Activated CD4-positive, alpha-beta T cell treated with anti-CD3 and anti-CD28 coated beads, Interleukin-2, amount 10 ng/mL, durations not matched to agents 7 days and 5 days (primary cell): ENCODE results near the gene MAPK10. TPM values are rescaled to one million over a fixed set of nuclear protein-coding genes. Genes with fewer than 3 reads are reported as not detected.
"Not testable (repeated sequence)": the region's sequence is repeated elsewhere in the genome, so short reads cannot be mapped to it uniquely, and the experiment has no call there.

ENCODE experiments used
- CTCF ChIA-PET: fragments of 350-600 bp; sonication (Branson Sonifier 250); formaldehyde crosslinking; loops from one replicate; lab custom pipeline; 2021; ENCODE audit warnings: antibody characterized with exemption; lab: Charles Lee
- POLR2A ChIA-PET: fragments of 350-600 bp; sonication (Branson Sonifier 250); formaldehyde crosslinking; loops from one replicate; lab custom pipeline; 2021; ENCODE audit warnings: antibody characterized with exemption; lab: Charles Lee
- DNase-seq: peaks from one replicate; pipeline ENCODE4 v3.0.0-alpha.2; 2020
- H3K27ac Mint-ChIP-seq: one replicate; pipeline ENCODE4 v1.8.0; 2021; ENCODE audit warnings: mild to moderate bottlenecking, moderate library complexity, mixed read lengths
- H3K27me3 Mint-ChIP-seq: one replicate; pipeline ENCODE4 v1.8.0; 2021; ENCODE audit warnings: mixed read lengths
- H3K36me3 Mint-ChIP-seq: one replicate; pipeline ENCODE4 v1.8.0; 2021; ENCODE audit warnings: low read depth, mixed read lengths
- H3K4me1 Mint-ChIP-seq: one replicate; pipeline ENCODE4 v1.8.0; 2021; ENCODE audit warnings: mixed read lengths
- H3K4me3 Mint-ChIP-seq: one replicate; pipeline ENCODE4 v1.8.0; 2021; ENCODE audit warnings: mild to moderate bottlenecking, moderate library complexity, mixed read lengths
- H3K9me3 Mint-ChIP-seq: one replicate; pipeline ENCODE4 v1.8.0; 2021; ENCODE audit warnings: mixed read lengths
- total RNA-seq, 2 experiments: library from RNA; stranded (reverse); gene quantifications; one replicate each; pipeline ENCODE4 v1.2.3, GENCODE V29; 2021

MAPK10 gene
- total RNA-seq, 2 experiments from 2014 or later: not detected

GRCh38 chr4:86330961-86331742, 28.7 kb downstream of the MAPK10 start:
- POLR2A ChIA-PET: no interaction called here

GRCh38 chr4:86330411-86330810, 29.4 kb downstream of the MAPK10 start:
- H3K27ac Mint-ChIP-seq, DNase-seq, H3K36me3 Mint-ChIP-seq, POLR2A ChIA-PET, H3K27me3 Mint-ChIP-seq, CTCF ChIA-PET, H3K4me1 Mint-ChIP-seq, H3K4me3 Mint-ChIP-seq, H3K9me3 Mint-ChIP-seq: not testable (repeated sequence)

More at GRCh38 chr4:86330961-86331742, 28.7 kb downstream of the MAPK10 start:
- Mint-ChIP-seq H3K4me3 (no peak overlapping the region), H3K9me3 (no peaks in the 10 kb centered on the region), H3K27ac (no peak overlapping the region), H3K36me3 (no peaks in the 10 kb centered on the region), H3K4me1 (no peaks in the 10 kb centered on the region), H3K27me3 (no peaks in the 10 kb centered on the region)
- CTCF ChIA-PET: no interaction called here
- DNase-seq: no peak

- no peak overlapping the region for H3K27ac Mint-ChIP-seq
- no peaks in the 10 kb centered on the region for H3K27me3 Mint-ChIP-seq
- ChIA-PET POLR2A (no interaction called here), CTCF (no interaction called here)
- H3K4me3 Mint-ChIP-seq: no peak overlapping the region
- H3K4me1 Mint-ChIP-seq: no peaks in the 10 kb centered on the region
- no peaks in the 10 kb centered on the region for H3K9me3 Mint-ChIP-seq
- no peak for DNase-seq
- no peaks in the 10 kb centered on the region for H3K36me3 Mint-ChIP-seq
Observed at GRCh38 chr4:86329431-86329830, 30.4 kb downstream of the MAPK10 start.

GRCh38 chr4:86326400-86326799, 33.5 kb downstream of the MAPK10 start:
- no peak for DNase-seq
- ChIA-PET POLR2A (no interaction called here), CTCF (interaction anchor here (1.2 kb wide), 1 partner anchor 11 kb away, joined by 5 read pairs; no protein-coding TSS in a partner anchor)
- Mint-ChIP-seq H3K36me3 (no peaks in the 10 kb centered on the region), H3K4me1 (no peaks in the 10 kb centered on the region), H3K27ac (no peak overlapping the region), H3K27me3 (no peaks in the 10 kb centered on the region), H3K4me3 (no peak overlapping the region), H3K9me3 (no peaks in the 10 kb centered on the region)

GRCh38 chr4:86319390-86319789, 40.5 kb downstream of the MAPK10 start:
- Mint-ChIP-seq H3K4me3 (no peak overlapping the region), H3K4me1 (no peaks in the 10 kb centered on the region), H3K27me3 (no peaks in the 10 kb centered on the region), H3K36me3 (no peaks in the 10 kb centered on the region), H3K27ac (no peak overlapping the region), H3K9me3 (no peaks in the 10 kb centered on the region)
- CTCF ChIA-PET: no interaction called here
- POLR2A ChIA-PET: no interaction called here
- no peak for DNase-seq

GRCh38 chr4:86315579-86315978, 44.3 kb downstream of the MAPK10 start:
- no peaks in the 10 kb centered on the region for H3K4me1 Mint-ChIP-seq
- POLR2A ChIA-PET: no interaction called here
- CTCF ChIA-PET: no interaction called here
- no peaks in the 10 kb centered on the region for H3K27me3 Mint-ChIP-seq
- H3K36me3 Mint-ChIP-seq: no peaks in the 10 kb centered on the region
- no peak overlapping the region for H3K4me3 Mint-ChIP-seq
- H3K9me3 Mint-ChIP-seq: no peaks in the 10 kb centered on the region
- DNase-seq: no peak
- no peak overlapping the region for H3K27ac Mint-ChIP-seq

GRCh38 chr4:86313656-86314055, 46.2 kb downstream of the MAPK10 start:
- Mint-ChIP-seq H3K27ac (no peak overlapping the region), H3K4me3 (no peak overlapping the region), H3K4me1 (no peaks in the 10 kb centered on the region), H3K27me3 (no peaks in the 10 kb centered on the region), H3K36me3 (no peaks in the 10 kb centered on the region), H3K9me3 (no peaks in the 10 kb centered on the region)
- no peak for DNase-seq
- POLR2A ChIA-PET: no interaction called here
- CTCF ChIA-PET: no interaction called here

GRCh38 chr4:86307432-86307831, 52.4 kb downstream of the MAPK10 start:
- no peaks in the 10 kb centered on the region for H3K36me3 Mint-ChIP-seq
- no peak for DNase-seq
- ChIA-PET POLR2A (no interaction called here), CTCF (no interaction called here)
- no peak overlapping the region for H3K27ac Mint-ChIP-seq
- no peaks in the 10 kb centered on the region for H3K9me3 Mint-ChIP-seq
- no peak overlapping the region for H3K4me3 Mint-ChIP-seq
- H3K4me1 Mint-ChIP-seq: no peaks in the 10 kb centered on the region
- peaks cover 2% of the 10 kb centered on the region for H3K27me3 Mint-ChIP-seq

GRCh38 chr4:86306816-86307215, 53.0 kb downstream of the MAPK10 start:
- Mint-ChIP-seq H3K27me3 (peaks cover 2% of the 10 kb centered on the region), H3K27ac (no peak overlapping the region), H3K9me3 (no peaks in the 10 kb centered on the region), H3K4me1 (no peaks in the 10 kb centered on the region), H3K36me3 (no peaks in the 10 kb centered on the region), H3K4me3 (no peak overlapping the region)
- CTCF ChIA-PET: no interaction called here
- no peak for DNase-seq
- POLR2A ChIA-PET: no interaction called here

GRCh38 chr4:86302830-86303229, 57.0 kb downstream of the MAPK10 start:
- H3K27me3 Mint-ChIP-seq: peaks cover 2% of the 10 kb centered on the region
- CTCF ChIA-PET: no interaction called here
- no peaks in the 10 kb centered on the region for H3K36me3 Mint-ChIP-seq
- no peak overlapping the region for H3K4me3 Mint-ChIP-seq
- no peaks in the 10 kb centered on the region for H3K4me1 Mint-ChIP-seq
- H3K9me3 Mint-ChIP-seq: no peaks in the 10 kb centered on the region
- DNase-seq: no peak
- POLR2A ChIA-PET: no interaction called here
- no peak overlapping the region for H3K27ac Mint-ChIP-seq

- ChIA-PET POLR2A (no interaction called here), CTCF (no interaction called here)
- Mint-ChIP-seq H3K4me1 (no peaks in the 10 kb centered on the region), H3K4me3 (no peak overlapping the region), H3K9me3 (no peaks in the 10 kb centered on the region), H3K27ac (no peak overlapping the region), H3K27me3 (no peaks in the 10 kb centered on the region), H3K36me3 (no peaks in the 10 kb centered on the region)
- no peak for DNase-seq
Observed at GRCh38 chr4:86302251-86302650, 57.6 kb downstream of the MAPK10 start.

GRCh38 chr4:86300516-86300915, 59.3 kb downstream of the MAPK10 start:
- Mint-ChIP-seq H3K27ac (no peak overlapping the region), H3K27me3 (no peaks in the 10 kb centered on the region), H3K36me3 (no peaks in the 10 kb centered on the region), H3K4me1 (no peaks in the 10 kb centered on the region), H3K4me3 (no peak overlapping the region), H3K9me3 (no peaks in the 10 kb centered on the region)
- no peak for DNase-seq
- ChIA-PET POLR2A (no interaction called here), CTCF (no interaction called here)

GRCh38 chr4:86296865-86297264, 63.0 kb downstream of the MAPK10 start:
- Mint-ChIP-seq H3K27ac (no peak overlapping the region), H3K9me3 (no peaks in the 10 kb centered on the region), H3K4me3 (no peak overlapping the region), H3K4me1 (no peaks in the 10 kb centered on the region), H3K27me3 (no peaks in the 10 kb centered on the region), H3K36me3 (no peaks in the 10 kb centered on the region)
- POLR2A ChIA-PET: no interaction called here
- no peak for DNase-seq
- CTCF ChIA-PET: no interaction called here

- no peaks in the 10 kb centered on the region for H3K4me1 Mint-ChIP-seq
- H3K27ac Mint-ChIP-seq: no peak overlapping the region
- no peaks in the 10 kb centered on the region for H3K27me3 Mint-ChIP-seq
- DNase-seq: no peak
- H3K36me3 Mint-ChIP-seq: no peaks in the 10 kb centered on the region
- POLR2A ChIA-PET: no interaction called here
- H3K4me3 Mint-ChIP-seq: no peak overlapping the region
- no peaks in the 10 kb centered on the region for H3K9me3 Mint-ChIP-seq
- CTCF ChIA-PET: no interaction called here
Observed at GRCh38 chr4:86294883-86295282, 65.0 kb downstream of the MAPK10 start.
